Left colon (tissue), 2 donors: Measurements from ENCODE around the gene NUP85. TPM values are rescaled to one million over a fixed set of nuclear protein-coding genes. Genes with fewer than 3 reads are reported as not detected.
A peak's percentile ranks its signal among the peaks of the same experiment; 100 is the strongest.
"Not testable (repeated sequence)": the region's sequence is repeated elsewhere in the genome, so short reads cannot be mapped to it uniquely, and the experiment has no call there.

Experiments used
- ATAC-seq: fragments of 200-7000 bp; cut with Tn5 transposase; one replicate; pipeline ENCODE4 v1.9.1; 2020; ENCODE audit warnings: mild to moderate bottlenecking, moderate library complexity
- DNase-seq, 2 donors: peaks; one replicate each; pipeline ENCODE4 v3.0.0-alpha.2; 2020
- intact Hi-C, 2 donors: fragments of 100-400 bp; cut with DNase I in 1 of 2; cut with micrococcal nuclease in 1 of 2; formaldehyde crosslinking; loops; one replicate each; pipeline versions ENCODE4 v1.11.2 to v1.14.0; 2022; cut with DNase I, micrococcal nuclease
- total RNA-seq, 2 donors: library from RNA; stranded (reverse); fragmentation: NEBNext Ultra II Directional; extraction: Animal tissue kit (Norgen Biotek cat#: 25700); gene quantifications; one replicate each; pipeline ENCODE4 v1.2.1, GENCODE V29; 2021
- donor health status: DM: no; HTN: no; CAD: no.
- donor health status: DM: yes; HTN: yes; CAD: no.

Gene NUP85
- total RNA-seq, 2 donors from 2014 or later, result 43.9 to 56.3 TPM

DNA sequence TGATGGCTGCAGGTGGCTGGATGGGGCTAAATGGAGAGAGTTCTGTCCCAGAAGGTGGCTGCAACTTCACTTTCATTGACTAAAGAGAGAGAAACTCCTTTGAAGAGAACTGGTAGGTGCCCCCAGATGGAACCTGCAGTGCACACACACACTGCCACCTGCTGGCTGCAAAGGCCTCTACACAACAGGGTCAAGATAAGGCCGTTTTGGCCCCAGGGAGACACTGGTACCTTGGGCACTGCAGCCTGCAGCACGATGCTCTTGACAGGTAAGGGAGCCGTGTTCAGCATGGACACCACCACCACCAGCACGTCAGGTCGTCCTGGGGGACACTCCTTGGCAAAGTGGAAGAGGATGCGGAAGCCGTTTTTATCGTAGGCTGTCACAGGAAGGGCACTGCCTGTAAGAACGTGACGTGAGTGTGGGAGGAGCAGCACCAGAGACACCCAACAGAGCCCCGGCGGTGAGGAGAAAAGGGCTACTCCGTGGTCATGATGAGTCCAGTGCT lies 33.3 kb downstream of the NUP85 start:
- intact Hi-C loops, result no loop called here
- ATAC-seq (peak; percentile 71), DNase-seq (peak in 1 of 2 donors; percentile 62)

- no peak for DNase-seq
- ATAC-seq, result no peak
- intact Hi-C loops, result no loop called here
These were observed 33.7 kb downstream of the NUP85 start for GRCh38 chr17:75239214-75239613.

DNA sequence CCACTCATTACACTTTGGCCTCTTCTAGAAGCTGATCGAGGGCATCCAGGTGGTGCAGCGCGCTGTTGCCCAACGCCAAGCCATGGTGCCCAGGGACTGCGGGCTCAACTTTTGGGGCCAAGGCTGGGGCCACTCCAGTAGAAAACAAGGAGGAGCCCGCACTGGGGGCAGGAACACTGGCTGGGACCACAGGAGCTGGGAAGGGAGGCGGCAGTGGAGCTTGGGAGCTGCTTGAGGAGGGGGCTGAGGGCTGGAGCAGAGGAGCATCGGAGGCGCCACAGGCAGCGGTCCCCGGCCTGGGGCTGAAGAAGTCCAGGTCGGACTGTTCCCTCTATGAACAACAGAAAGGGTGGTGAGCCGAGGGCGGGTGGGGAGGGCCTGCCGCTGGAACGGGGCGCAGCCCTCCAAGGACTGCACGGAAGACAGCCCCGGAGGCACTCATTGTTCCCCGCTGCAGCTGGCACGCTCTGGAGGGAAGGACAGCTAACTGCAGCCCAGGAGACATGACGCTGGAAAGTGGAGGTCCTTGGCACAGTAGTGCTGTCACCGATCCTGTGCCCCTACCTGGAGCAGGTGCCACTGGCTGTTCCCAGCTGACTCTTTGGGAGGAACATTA lies 34.4 kb downstream of the NUP85 start:
- DNase-seq (no peak), ATAC-seq (no peak)
- intact Hi-C loops, result no loop called here

DNA sequence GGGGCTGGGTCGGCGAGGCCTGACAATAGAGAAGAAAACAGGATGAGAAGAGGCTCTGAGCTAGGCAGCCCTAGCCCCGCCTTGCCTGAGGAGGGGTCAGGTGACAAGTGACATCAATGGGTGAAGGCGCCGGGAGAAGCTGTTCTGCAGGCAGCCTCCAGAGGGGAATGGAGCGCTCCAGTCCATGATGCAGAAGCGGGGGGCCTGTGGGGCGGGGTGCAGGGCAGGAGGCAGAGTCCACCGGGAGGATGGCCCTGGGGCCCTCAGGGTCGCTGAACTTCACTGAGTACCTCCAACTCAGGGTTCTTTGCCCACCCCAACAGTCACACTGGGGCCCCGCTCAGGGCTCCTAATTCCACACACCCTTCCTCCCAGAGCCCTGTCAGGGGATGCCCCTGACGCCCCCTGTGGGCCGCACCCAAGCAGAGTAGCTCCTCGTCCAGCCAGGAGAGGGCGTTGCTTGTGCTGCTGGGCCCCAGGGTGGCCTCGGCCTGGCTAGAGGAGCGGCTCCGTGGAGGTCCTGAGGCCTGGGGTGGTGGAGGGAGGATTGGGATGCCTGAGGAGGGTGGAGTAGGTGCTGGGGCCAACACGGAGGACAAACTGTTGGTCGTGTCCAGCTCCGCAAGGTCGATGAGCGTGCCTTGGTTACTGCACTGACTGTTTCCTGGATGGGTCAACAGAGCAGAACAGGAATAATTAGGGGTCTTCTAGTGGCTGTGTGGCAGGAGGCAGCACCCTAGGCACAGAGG lies 35.1 kb downstream of the NUP85 start:
- intact Hi-C loops, result no loop called here
- ATAC-seq (peak; percentile 48), DNase-seq (peak in 1 of 2 donors; percentile 35)

- no peak for ATAC-seq
- intact Hi-C loops, result no loop called here
- no peak for DNase-seq
These were observed 35.6 kb downstream of the NUP85 start for GRCh38 chr17:75241143-75241430.

- intact Hi-C loops, result no loop called here
- DNase-seq (no peak), ATAC-seq (no peak)
These were observed 36.0 kb downstream of the NUP85 start for GRCh38 chr17:75241502-75241901.

GRCh38 chr17:75241996-75242460 lies 36.5 kb downstream of the NUP85 start:
- intact Hi-C loops, result no loop called here
- ATAC-seq, result no peak

GRCh38 chr17:75242461-75243042 lies 37.1 kb downstream of the NUP85 start:
- intact Hi-C loops, result no loop called here
- DNase-seq, result no peak

More at GRCh38 chr17:75241996-75242460, 36.5 kb downstream of the NUP85 start:
- no peak for DNase-seq

DNA sequence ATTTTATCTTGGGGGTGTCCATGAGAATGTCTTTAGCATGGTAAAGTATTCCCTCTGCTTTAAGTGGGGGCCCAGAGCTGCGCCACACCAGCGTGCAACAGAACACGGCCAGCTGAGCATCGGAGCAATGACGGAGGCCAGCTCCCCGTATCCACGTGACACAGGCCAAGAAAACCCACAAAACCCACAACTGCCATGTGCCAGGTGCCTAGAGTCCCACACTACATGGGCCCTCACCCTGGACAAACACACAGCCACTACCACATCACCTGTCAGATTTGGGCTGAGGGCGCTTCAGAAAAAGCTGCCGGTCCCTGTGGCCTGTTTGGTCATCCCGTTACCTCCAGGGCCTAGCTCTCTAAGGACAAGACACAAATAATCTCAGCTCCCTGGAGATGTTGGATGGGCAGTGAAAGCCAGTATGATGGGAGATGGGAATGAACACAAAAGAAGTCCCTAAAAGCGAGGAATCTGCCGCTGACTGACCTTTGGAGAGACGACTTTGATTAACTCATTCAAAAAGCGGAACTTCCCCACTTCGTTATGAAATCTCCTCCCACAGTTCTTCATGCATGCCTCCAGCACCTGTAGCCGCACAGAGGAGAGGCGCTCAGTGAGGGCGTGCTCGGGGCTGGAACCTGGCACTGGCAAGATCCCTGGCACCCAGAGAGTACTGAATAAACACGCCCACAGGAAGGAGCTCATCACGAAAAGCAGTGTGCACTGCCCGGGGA lies 38.8 kb downstream of the NUP85 start:
- DNase-seq (no peak), ATAC-seq (no peak)
- intact Hi-C loops, result no loop called here

More at GRCh38 chr17:75242461-75243042, 37.1 kb downstream of the NUP85 start:
- no peak for ATAC-seq

DNA sequence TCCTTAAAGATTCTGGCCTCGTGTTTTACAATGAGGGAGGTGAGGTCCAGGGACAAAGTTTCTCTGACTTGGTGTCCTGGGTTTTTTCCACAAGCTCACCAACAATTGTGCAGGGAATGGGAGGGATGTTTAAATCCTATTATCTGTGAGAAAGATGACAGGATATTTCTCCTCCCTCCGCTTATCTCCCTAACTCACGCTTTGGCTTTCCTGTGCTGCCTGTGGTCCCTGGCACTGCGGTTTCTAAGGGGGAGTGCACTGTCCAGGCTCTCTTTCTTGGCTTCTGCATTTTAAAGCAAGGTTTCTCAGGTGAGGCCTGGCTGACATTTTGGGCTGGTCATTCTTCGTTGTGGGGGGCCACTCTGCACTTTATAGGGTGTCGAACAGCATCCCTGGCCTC lies 39.5 kb downstream of the NUP85 start:
- intact Hi-C loops, result no loop called here
- DNase-seq (no peak), ATAC-seq (no peak)

DNA sequence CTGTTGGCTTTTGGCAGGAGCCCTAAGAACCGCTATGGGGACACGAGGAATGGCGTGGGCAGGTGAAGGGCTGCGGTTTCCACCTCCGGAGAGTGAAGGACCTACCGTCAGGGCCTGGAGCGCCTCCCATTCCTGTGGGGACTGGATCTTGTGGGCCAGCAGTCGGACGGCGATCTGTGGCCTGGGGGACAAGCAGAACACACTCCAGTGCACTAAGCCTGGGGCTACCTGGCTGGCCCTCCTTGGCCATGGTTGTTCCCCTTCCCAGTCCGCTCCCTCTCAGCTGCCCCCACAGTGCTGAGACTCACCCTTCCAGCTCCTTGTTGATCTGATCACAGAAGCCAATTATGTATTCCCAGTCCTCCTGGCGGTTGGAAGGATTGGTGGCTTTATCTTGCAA lies 40.9 kb downstream of the NUP85 start:
- DNase-seq, result no peak
- ATAC-seq, result no peak
- intact Hi-C loops, result no loop called here

- intact Hi-C loops, result no loop called here
- DNase-seq (no peak), ATAC-seq (no peak)
These were observed 44.1 kb downstream of the NUP85 start for GRCh38 chr17:75249564-75249963.

DNA sequence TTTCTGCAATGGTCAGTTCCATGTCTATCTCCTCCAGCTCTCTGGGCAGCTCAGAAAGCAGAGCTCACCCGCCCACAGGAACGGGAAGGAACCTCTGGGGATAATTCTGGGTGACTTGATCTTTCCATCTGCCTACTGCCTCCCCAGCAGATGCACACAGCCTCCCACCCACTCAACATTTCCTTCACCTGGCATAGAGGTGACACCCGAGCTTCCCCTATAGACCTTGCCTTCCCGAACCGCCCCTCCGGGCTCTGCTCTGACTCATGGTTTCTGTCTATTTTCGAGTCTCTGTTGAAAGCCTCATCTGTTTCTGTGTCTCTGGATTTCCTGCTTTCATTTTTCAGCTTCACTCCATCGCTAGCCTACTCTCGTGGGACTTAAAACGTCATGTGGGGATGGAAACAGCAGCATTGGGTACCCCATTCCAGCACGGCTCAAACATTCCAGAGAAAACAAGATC lies 44.6 kb downstream of the NUP85 start:
- DNase-seq, result no peak
- intact Hi-C loops, result no loop called here
- ATAC-seq, result peak; percentile 22

GRCh38 chr17:75252039-75252816 lies 46.7 kb downstream of the NUP85 start:
- no peak for DNase-seq
- intact Hi-C loops, result no loop called here
- ATAC-seq, result no peak

DNA sequence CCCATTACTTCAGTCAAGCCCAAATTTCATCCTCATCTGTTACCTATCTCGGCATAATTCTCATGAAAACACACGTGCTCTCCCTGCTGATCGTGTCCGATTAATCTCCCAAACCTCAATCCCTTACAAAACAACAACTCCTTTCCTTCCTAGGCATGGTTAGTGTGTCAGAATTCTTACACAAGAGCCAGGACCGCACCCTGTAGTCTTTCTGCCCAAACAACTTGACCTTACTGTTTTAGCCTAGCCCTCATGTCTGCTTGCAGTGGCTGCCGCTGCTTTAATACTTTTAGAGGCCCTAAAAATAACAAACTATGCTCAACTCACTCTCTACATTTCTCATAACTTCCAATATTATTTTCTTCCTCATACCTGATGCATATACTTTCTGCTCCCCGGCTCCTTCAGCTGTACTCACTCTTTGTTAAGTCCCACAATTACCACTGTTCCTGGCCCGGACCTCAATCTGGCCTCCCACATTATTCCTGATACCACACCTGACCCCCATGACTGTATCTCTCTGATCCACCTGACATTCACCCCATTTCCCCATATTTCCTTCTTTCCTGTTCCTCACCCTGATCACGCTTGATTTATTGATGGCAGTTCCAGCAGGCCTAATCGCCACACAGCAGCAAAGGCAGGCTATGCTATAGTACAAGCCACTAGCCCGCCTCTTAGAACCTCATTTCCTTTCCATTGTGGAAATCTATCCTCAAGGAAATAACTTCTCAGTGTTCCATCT lies 50.6 kb downstream of the NUP85 start:
- DNase-seq, intact Hi-C loops, ATAC-seq: not testable (repeated sequence)

DNA sequence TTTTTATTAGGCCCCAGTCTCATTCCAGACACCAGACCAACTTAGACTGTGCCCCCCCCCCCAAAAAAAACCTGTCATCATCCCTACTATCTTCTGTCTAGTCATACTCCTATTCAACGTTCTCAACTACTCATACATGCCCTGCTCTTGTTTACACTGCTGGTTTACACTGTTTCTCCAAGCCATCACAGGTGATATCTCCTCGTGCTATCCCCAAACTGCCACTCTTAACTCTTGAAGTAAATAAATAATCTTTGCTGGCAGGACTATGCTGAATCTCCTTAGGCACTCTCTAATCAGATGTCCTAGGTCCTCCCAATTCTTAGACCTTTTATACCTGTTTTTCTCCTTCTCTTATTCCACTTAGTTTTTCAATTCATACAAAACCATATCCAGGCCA lies 51.7 kb downstream of the NUP85 start:
- intact Hi-C loops, DNase-seq, ATAC-seq: not testable (repeated sequence)

GRCh38 chr17:75260641-75261335 lies 55.3 kb downstream of the NUP85 start:
- intact Hi-C loops, result no loop called here
- DNase-seq, result no peak

More at GRCh38 chr17:75260641-75261335, 55.3 kb downstream of the NUP85 start:
- peak; percentile 12 for ATAC-seq
